HepG2 (cell line): ENCODE results near the gene NPFFR1. TPM values are rescaled to one million over a fixed set of nuclear protein-coding genes. Genes with fewer than 3 reads are reported as not detected.

Source experiments
- ATAC-seq: fragments of 200-7000 bp; cut with Tn5 transposase; 3 replicates; pipeline ENCODE4 v1.9.1; 2020; ENCODE audit warnings: mild to moderate bottlenecking, moderate library complexity
- BruUV-seq: library from RNA; stranded (reverse); fragments of 400-500 nt; replicated peaks from 2 replicates; lab custom pipeline; 2021; lab: Mats Ljungman, UMichigan
- CTCF ChIA-PET: fragments of 300-600 bp; formaldehyde crosslinking; extraction: SDS; loops from one replicate; lab custom pipeline; 2021; ENCODE audit warnings: low total read pairs, inconsistent platforms, low intra/inter-chr PET ratio; lab: Yijun Ruan, JAX
- POLR2A ChIA-PET: fragments of 350-600 bp; sonication (Branson Sonifier 250); formaldehyde crosslinking; loops from one replicate; lab custom pipeline; 2020; ENCODE audit warnings: antibody characterized with exemption, inconsistent platforms; lab: Yijun Ruan, JAX
- DNase-seq: peaks from one replicate; pipeline ENCODE4 v3.0.0-alpha.2; 2015; ENCODE audit warnings: low spot score
- FAIRE-seq: peaks from 3 replicates; lab custom pipeline; 2011; peaks lifted over from hg19 to GRCh38; lab: Jason Lieb, UNC
- H2AFZ ChIP-seq: one replicate; pipeline ENCODE4 v1.6.1; 2011; ENCODE audit warnings: low read length, inconsistent platforms
- H3K27ac ChIP-seq: fragments of 300-600 bp; 3 replicates; pipeline ENCODE4 v1.8.0; 2011; ENCODE audit warnings: mixed run types, mild to moderate bottlenecking, mixed read lengths, low read length, inconsistent platforms; ENCODE audit not compliant: insufficient read depth; ENCODE audit errors: extremely low read length
- H3K27me3 ChIP-seq, 2 experiments: fragments of 200-600 bp in 1 of 2; 2 replicates in 1 of 2; 3 replicates in 1 of 2; pipeline versions ENCODE4 v1.6.0 to v1.8.0; 2011; ENCODE audit warnings: low read length in 2 of 2, mild to moderate bottlenecking in 2 of 2, moderate library complexity in 2 of 2, inconsistent platforms in 1 of 2; ENCODE audit not compliant: insufficient read depth in 2 of 2, control insufficient read depth in 1 of 2
- H3K36me3 ChIP-seq, 2 experiments: fragments of 200-600 bp in 1 of 2; replicated peaks in 1 of 2; 2 replicates in 1 of 2; 3 replicates in 1 of 2; pipeline versions ENCODE4 v1.5.1 to v1.8.0; 2011; ENCODE audit warnings: low read length in 2 of 2, inconsistent platforms in 1 of 2; ENCODE audit not compliant: insufficient read depth in 2 of 2, control insufficient read depth in 1 of 2
- H3K4me1 ChIP-seq: 2 replicates; pipeline ENCODE4 v1.5.1; 2012; ENCODE audit warnings: low read length, inconsistent platforms; ENCODE audit not compliant: insufficient read depth
- H3K4me2 ChIP-seq: 2 replicates; pipeline ENCODE4 v1.6.0; 2011; ENCODE audit warnings: low read depth, low read length, inconsistent platforms
- H3K4me3 ChIP-seq, 3 experiments: fragments of 200-600 bp in 1 of 3; sonication (generic), shearing (Covaris generic) in 1 of 3; replicated peaks in 1 of 3; 2 replicates each; pipeline ENCODE4 v1.5.1; 2011 to 2016; ENCODE audit warnings: low read length in 3 of 3, inconsistent platforms in 2 of 3, low read depth in 2 of 3, mild to moderate bottlenecking in 2 of 3, control low read depth in 1 of 3, mixed read lengths in 1 of 3; ENCODE audit not compliant: insufficient read depth in 1 of 3
- H3K79me2 ChIP-seq: one replicate; pipeline ENCODE4 v1.6.1; 2011; ENCODE audit warnings: low read length, inconsistent platforms; ENCODE audit not compliant: insufficient read depth
- H3K9ac ChIP-seq: 2 replicates; pipeline ENCODE4 v1.6.0; 2011; ENCODE audit warnings: mild to moderate bottlenecking, low read depth, low read length, inconsistent platforms; ENCODE audit not compliant: insufficient read depth
- H3K9me3 ChIP-seq: 2 replicates; pipeline ENCODE4 v1.5.1; 2012; ENCODE audit warnings: mild to moderate bottlenecking, low read length
- H4K20me1 ChIP-seq: 2 replicates; pipeline ENCODE4 v1.6.0; 2011; ENCODE audit warnings: inconsistent platforms, mild to moderate bottlenecking, low read length, moderate library complexity; ENCODE audit not compliant: insufficient read depth
- CREB3 ChIP-seq: sonication (generic); formaldehyde crosslinking; IDR thresholded peaks from 2 replicates; pipeline ENCODE4 v1.5.0; 2020; ENCODE audit warnings: missing genetic modification reagents
- ELF3 ChIP-seq: IDR thresholded peaks from 2 replicates; pipeline ENCODE4 v1.6.1; 2016; ENCODE audit warnings: missing genetic modification reagents, missing compliant biosample characterization
- KMT2B ChIP-seq: IDR thresholded peaks from 2 replicates; pipeline ENCODE4 v1.6.1; 2016; ENCODE audit warnings: missing genetic modification reagents, missing compliant biosample characterization
- REPIN1 ChIP-seq: sonication (generic); formaldehyde crosslinking; IDR thresholded peaks from 2 replicates; pipeline ENCODE4 v1.8.0; 2022; ENCODE audit warnings: missing genetic modification reagents, low read depth, mild to moderate bottlenecking, borderline replicate concordance
- WGBS: methylation state at CpG from one replicate; pipeline ENCODE4 v1.1.6; 2017; ENCODE audit warnings: low lambda C conversion rate; 5-methylcytosine and 5-hydroxymethylcytosine counted together
- in situ Hi-C: cut with HindIII; loops from 2 replicates; pipeline ENCODE4 v1.10.0; 2017; ENCODE audit warnings: low pct_unique_long_range_greater_than_20kb; ENCODE audit not compliant: extremely low pct_ligation_motif_present
- intact Hi-C: fragments of 100-400 bp; cut with micrococcal nuclease; formaldehyde crosslinking; loops from one replicate; pipeline ENCODE4 v1.10.0; 2022; ENCODE audit not compliant: unreplicated experiment
- polyA plus RNA-seq, 8 experiments: library from polyadenylated mRNA; depleted of rRNA in 3 of 8; stranded (reverse) in 7 of 8; unstranded in 1 of 8; fragments of >200 nt; fragmentation: Illumina TruSeq in 4 of 8; extraction: Trizol in 4 of 8; gene quantifications; 2 replicates each; pipeline versions ENCODE4 v1.2.1 to v1.2.3, GENCODE V29; 2011 to 2016; ENCODE audit warnings: low read depth in 4 of 8, missing spikeins in 1 of 8, mixed read lengths in 1 of 8; ENCODE audit not compliant: insufficient read depth in 1 of 8
- total RNA-seq, 5 experiments: library from RNA; depleted of rRNA; stranded (reverse); fragments of >200 nt; fragmentation: Illumina TruSeq; extraction: Trizol; gene quantifications; 2 replicates each; pipeline ENCODE4 v1.2.3, GENCODE V29; 2016; ENCODE audit warnings: low read depth in 1 of 5

Gene NPFFR1
- total and polyA plus RNA-seq, 2 of the 13 experiments (the other 11 are each of a cell fraction or from before 2014, with no cell fraction given), result under 0.01 TPM; not detected in 1

GRCh38 chr10:70289739-70290138 is 5.9 kb upstream of the NPFFR1 start:
- Histone ChIP-seq H4K20me1 (no peaks in the 10 kb centered on the region), H3K9me3 (no peaks in the 10 kb centered on the region), H2AFZ (no peak overlapping the region), H3K36me3 (no peaks in the 10 kb centered on the region), H3K4me1 (peaks cover 7% of the 10 kb centered on the region; the same call in 1 of the 2 replicates), H3K4me2 (no peak overlapping the region), H3K27me3 (peaks cover 4 to 21% of the 10 kb centered on the region in 2 experiments; a peak in 2 of 5 replicates), H3K79me2 (no peaks in the 10 kb centered on the region), H3K27ac (no peak overlapping the region), H3K9ac (no peak overlapping the region), H3K4me3 (no peak overlapping the region)
- ATAC-seq (no peak), FAIRE-seq (no peak), DNase-seq (no peak)
- 75% methylated on average over 7 of the region's 7 CpGs for WGBS
- ChIA-PET POLR2A (no interaction called here), CTCF (no interaction called here)
- no peak for TF ChIP-seq ELF3
- no peak for TF ChIP-seq KMT2B (CRISPR knock-in tag)
- intact Hi-C loops (no loop called here), in situ Hi-C loops (no loop called here)
- BruUV-seq, result no TSS peak

- Histone ChIP-seq H2AFZ (no peak overlapping the region), H4K20me1 (no peaks in the 10 kb centered on the region), H3K4me2 (no peak overlapping the region), H3K9me3 (no peaks in the 10 kb centered on the region), H3K4me1 (peaks cover 14% of the 10 kb centered on the region), H3K27ac (no peak overlapping the region), H3K79me2 (no peaks in the 10 kb centered on the region), H3K4me3 (no peak overlapping the region), H3K36me3 (no peaks in the 10 kb centered on the region), H3K9ac (no peak overlapping the region), H3K27me3 (peaks cover 7 to 48% of the 10 kb centered on the region in 2 experiments; a peak in 4 of 5 replicates)
- ChIA-PET CTCF (no interaction called here), POLR2A (no interaction called here)
- BruUV-seq, result no TSS peak
- intact Hi-C loops, result no loop called here
- FAIRE-seq, result no peak
- no peak for DNase-seq
- TF ChIP-seq CREB3 (CRISPR knock-in tag) (no peak), REPIN1 (CRISPR knock-in tag) (no peak)
- 52% methylated on average over 6 of the region's 6 CpGs for WGBS
- no peak for ATAC-seq
- in situ Hi-C loops, result no loop called here
These were observed 2.8 kb upstream of the NPFFR1 start for GRCh38 chr10:70286616-70287015.
